ENCODE data around the gene BMP7.

- TF ChIP-seq POLR2A (IDR thresholded peaks at IDR 0.05) = no peak
- TF ChIP-seq CTCF (IDR thresholded peaks at IDR 0.05) = no peak
These were observed 75.7 kb downstream of the BMP7 start for GRCh38 chr20:57190536-57191264.
